MM.1S (cell line): ENCODE data around the gene HSFX4.

ENCODE experiments used
- EZH2 ChIP-seq: fragments of 300-600 bp; sonication (generic); optimal IDR thresholded peaks from 2 replicates; pipeline ENCODE3; 2017; ENCODE audit warnings: low read depth, mild to moderate bottlenecking, antibody characterized with exemption, low read length, mixed read lengths
- EZH2phosphoT487 ChIP-seq: fragments of 300-600 bp; sonication (generic); IDR thresholded peaks from 2 replicates; pipeline ENCODE4 v1.6.1; 2018; ENCODE audit warnings: antibody characterized with exemption, low read length
- TF ChIP-seq, protein P1 (sequence below): fragments of 300-600 bp; sonication (generic); IDR thresholded peaks from 2 replicates; pipeline ENCODE4 v1.5.1; 2016; ENCODE audit warnings: antibody characterized with exemption, low read length, mixed read lengths

DNA sequence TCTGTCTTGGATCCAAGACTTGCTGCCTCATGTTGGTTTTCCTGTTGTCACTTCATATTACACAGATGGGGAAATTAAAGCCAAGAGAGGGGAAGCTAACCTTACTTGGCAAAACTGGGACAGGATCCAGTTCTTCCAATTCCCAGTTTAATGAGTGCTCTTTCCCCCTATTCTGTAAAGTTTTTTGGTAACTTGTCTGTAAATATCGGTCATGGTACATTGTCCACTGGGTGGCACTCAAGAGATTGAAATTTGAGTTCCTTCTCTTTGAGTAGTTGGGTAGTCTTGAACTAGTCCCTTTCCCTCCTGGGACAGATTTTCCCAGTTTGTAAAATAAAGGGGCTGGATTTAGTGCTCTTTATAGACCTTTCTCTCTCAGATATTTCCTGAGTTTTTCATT, 21.3 kb downstream of the HSFX4 start:
- TF ChIP-seq, protein P1, sequence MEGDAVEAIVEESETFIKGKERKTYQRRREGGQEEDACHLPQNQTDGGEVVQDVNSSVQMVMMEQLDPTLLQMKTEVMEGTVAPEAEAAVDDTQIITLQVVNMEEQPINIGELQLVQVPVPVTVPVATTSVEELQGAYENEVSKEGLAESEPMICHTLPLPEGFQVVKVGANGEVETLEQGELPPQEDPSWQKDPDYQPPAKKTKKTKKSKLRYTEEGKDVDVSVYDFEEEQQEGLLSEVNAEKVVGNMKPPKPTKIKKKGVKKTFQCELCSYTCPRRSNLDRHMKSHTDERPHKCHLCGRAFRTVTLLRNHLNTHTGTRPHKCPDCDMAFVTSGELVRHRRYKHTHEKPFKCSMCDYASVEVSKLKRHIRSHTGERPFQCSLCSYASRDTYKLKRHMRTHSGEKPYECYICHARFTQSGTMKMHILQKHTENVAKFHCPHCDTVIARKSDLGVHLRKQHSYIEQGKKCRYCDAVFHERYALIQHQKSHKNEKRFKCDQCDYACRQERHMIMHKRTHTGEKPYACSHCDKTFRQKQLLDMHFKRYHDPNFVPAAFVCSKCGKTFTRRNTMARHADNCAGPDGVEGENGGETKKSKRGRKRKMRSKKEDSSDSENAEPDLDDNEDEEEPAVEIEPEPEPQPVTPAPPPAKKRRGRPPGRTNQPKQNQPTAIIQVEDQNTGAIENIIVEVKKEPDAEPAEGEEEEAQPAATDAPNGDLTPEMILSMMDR: peak; percentile 36; the same call in 1 of the 2 replicates
- TF ChIP-seq EZH2phosphoT487 (no peak), EZH2 (no peak)
